ENCODE results near the gene IL18BP. TPM values are rescaled to one million over a fixed set of nuclear protein-coding genes. Genes with fewer than 3 reads are reported as not detected.

Gene IL18BP
- total RNA-seq, 1 experiment from 2014 or later = 17.9 TPM

DNA sequence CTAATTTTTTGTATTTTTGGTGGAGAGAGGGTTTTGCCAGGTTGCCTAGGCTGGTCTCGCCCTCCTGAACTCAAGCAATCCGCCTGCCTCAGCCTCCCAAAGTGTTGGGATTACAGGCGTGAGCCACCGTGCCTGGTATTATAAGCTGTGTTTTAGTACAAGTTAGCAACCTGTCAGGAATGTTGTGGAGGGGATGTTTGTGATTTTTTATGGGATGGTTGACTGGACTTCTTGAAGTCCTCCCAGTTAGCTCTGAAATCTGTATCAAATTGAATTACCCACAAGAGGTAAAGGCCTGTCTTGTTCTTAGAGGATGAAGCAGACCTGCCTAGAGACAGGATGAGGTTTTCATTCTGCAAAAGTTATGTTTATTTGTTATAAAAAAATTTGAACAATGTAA, 34.1 kb upstream of the IL18BP start:
- CTCF ChIA-PET = no interaction called here
- POLR2A ChIA-PET (ENCODE audit: unreplicated experiment) = no interaction called here
- no peaks in the 10 kb centered on the region for H3K27me3 ChIP-seq (ENCODE audit: insufficient read depth, low read depth)
- no peak for DNase-seq
- no peaks in the 10 kb centered on the region; the same call in 1 of the 2 replicates for H3K79me2 ChIP-seq (ENCODE audit: low read depth)
- peaks cover 10% of the 10 kb centered on the region for H3K4me1 ChIP-seq (replicated peaks; ENCODE audit: insufficient read depth)
- no TSS peak for BruUV-seq (replicated peaks)
- H3K9me2 ChIP-seq (ENCODE audit: insufficient read depth) = no peaks in the 10 kb centered on the region
- no peak overlapping the region for H3K4me3 ChIP-seq
- intact Hi-C loops (cut with micrococcal nuclease; ENCODE audit: unreplicated experiment) = no loop called here
- H2AFZ ChIP-seq = no peak overlapping the region
- no peak overlapping the region for H3K4me2 ChIP-seq
- TF ChIP-seq, protein P1, sequence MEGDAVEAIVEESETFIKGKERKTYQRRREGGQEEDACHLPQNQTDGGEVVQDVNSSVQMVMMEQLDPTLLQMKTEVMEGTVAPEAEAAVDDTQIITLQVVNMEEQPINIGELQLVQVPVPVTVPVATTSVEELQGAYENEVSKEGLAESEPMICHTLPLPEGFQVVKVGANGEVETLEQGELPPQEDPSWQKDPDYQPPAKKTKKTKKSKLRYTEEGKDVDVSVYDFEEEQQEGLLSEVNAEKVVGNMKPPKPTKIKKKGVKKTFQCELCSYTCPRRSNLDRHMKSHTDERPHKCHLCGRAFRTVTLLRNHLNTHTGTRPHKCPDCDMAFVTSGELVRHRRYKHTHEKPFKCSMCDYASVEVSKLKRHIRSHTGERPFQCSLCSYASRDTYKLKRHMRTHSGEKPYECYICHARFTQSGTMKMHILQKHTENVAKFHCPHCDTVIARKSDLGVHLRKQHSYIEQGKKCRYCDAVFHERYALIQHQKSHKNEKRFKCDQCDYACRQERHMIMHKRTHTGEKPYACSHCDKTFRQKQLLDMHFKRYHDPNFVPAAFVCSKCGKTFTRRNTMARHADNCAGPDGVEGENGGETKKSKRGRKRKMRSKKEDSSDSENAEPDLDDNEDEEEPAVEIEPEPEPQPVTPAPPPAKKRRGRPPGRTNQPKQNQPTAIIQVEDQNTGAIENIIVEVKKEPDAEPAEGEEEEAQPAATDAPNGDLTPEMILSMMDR (conservative IDR thresholded peaks at IDR 0.05) = no peak
- no peak for TF ChIP-seq EZH2 (IDR thresholded peaks at IDR 0.05; ENCODE audit: low read depth)
- peaks cover 38% of the 10 kb centered on the region for H3K36me3 ChIP-seq (ENCODE audit: low read depth)
- peaks cover 10% of the 10 kb centered on the region; the same call in 1 of the 2 replicates for H3F3A ChIP-seq (ENCODE audit: insufficient read depth, low read depth)
- H3K27ac ChIP-seq = no peak overlapping the region
- no peaks in the 10 kb centered on the region for H3K9me3 ChIP-seq (ENCODE audit: insufficient read depth, low read depth)
- H4K20me1 ChIP-seq (ENCODE audit: insufficient read depth) = no peaks in the 10 kb centered on the region; the same call in 1 of the 2 replicates

DNA sequence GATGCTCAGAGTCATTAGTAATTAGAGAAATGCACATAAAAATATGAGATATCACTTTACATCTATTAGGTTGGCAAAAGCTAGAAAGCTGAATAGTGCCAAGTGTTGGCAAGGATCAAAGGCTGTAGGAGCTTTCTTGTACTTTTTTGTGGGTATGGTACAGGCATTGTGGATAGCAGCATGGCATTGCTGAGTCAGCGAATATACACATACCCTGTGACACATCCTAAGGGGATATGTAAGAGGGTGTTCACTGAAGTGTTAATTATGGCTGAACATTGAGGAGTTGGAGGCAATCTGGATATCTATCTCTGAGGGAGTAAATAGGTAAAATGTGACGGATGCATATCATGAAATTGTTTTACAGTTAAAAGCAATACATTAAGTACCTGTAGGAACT, 27.0 kb upstream of the IL18BP start:
- DNase-seq = no peak
- POLR2A ChIA-PET (ENCODE audit: unreplicated experiment) = no interaction called here
- H3K27me3 ChIP-seq (ENCODE audit: insufficient read depth, low read depth) = no peaks in the 10 kb centered on the region
- H4K20me1 ChIP-seq (ENCODE audit: insufficient read depth) = no peaks in the 10 kb centered on the region; the same call in 1 of the 2 replicates
- no TSS peak for BruUV-seq (replicated peaks)
- no peaks in the 10 kb centered on the region for H3K79me2 ChIP-seq (ENCODE audit: low read depth)
- no peak overlapping the region for H3K4me2 ChIP-seq
- H3F3A ChIP-seq (ENCODE audit: insufficient read depth, low read depth) = no peaks in the 10 kb centered on the region
- intact Hi-C loops (cut with micrococcal nuclease; ENCODE audit: unreplicated experiment) = no loop called here
- peaks cover 20% of the 10 kb centered on the region; the same call in 1 of the 2 replicates for H3K36me3 ChIP-seq (ENCODE audit: low read depth)
- TF ChIP-seq, protein P1 (conservative IDR thresholded peaks at IDR 0.05) = no peak
- no peak for TF ChIP-seq EZH2 (IDR thresholded peaks at IDR 0.05; ENCODE audit: low read depth)
- H2AFZ ChIP-seq = no peak overlapping the region
- H3K4me1 ChIP-seq (replicated peaks; ENCODE audit: insufficient read depth) = no peaks in the 10 kb centered on the region
- CTCF ChIA-PET = interaction anchor here (0.5 kb wide), 1 partner anchor 399 kb away, joined by 3 read pairs; no protein-coding TSS in a partner anchor
- no peak overlapping the region for H3K4me3 ChIP-seq
- H3K9me3 ChIP-seq (ENCODE audit: insufficient read depth, low read depth) = no peaks in the 10 kb centered on the region
- no peak overlapping the region for H3K27ac ChIP-seq
- H3K9me2 ChIP-seq (ENCODE audit: insufficient read depth) = no peaks in the 10 kb centered on the region

DNA sequence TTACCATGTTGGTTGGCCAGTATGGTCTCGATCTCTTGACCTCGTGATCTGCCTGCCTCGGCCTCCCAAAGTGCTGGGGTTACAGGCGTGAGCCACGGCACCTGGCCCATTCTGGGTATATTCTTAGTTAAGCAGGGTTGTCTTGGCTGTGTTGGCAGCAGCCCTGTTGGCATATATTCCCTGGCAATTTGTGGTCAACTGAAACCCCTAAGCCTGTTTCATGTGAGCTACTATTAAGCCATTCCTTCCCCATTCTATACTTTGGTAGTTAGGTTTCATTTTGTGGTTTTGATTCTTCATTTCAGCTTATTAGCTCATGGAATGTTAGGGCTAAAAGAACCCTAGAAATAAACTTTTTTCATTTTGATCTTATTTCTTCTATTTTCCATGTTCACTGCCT, 22.2 kb upstream of the IL18BP start:
- Histone ChIP-seq H3K79me2 (ENCODE audit: low read depth) (no peaks in the 10 kb centered on the region), H3K27ac (no peak overlapping the region), H3K36me3 (ENCODE audit: low read depth) (peaks cover 7% of the 10 kb centered on the region; the same call in 1 of the 2 replicates), H3K9me3 (ENCODE audit: insufficient read depth, low read depth) (no peaks in the 10 kb centered on the region), H3K27me3 (ENCODE audit: insufficient read depth, low read depth) (no peaks in the 10 kb centered on the region), H3K9me2 (ENCODE audit: insufficient read depth) (no peaks in the 10 kb centered on the region), H4K20me1 (ENCODE audit: insufficient read depth) (peaks cover 18% of the 10 kb centered on the region), H3K4me3 (no peak overlapping the region), H3K4me2 (no peak overlapping the region), H3F3A (ENCODE audit: insufficient read depth, low read depth) (no peaks in the 10 kb centered on the region), H3K4me1 (replicated peaks; ENCODE audit: insufficient read depth) (no peaks in the 10 kb centered on the region), H2AFZ (no peak overlapping the region)
- no peak for DNase-seq
- intact Hi-C loops (cut with micrococcal nuclease; ENCODE audit: unreplicated experiment) = loop anchor here (2.0 kb wide), 1 partner anchor 454 kb away; no protein-coding TSS in a partner anchor
- CTCF ChIA-PET = interaction anchor here (0.6 to 3.3 kb wide), 2 partner anchors 455 to 1298 kb away, joined by 3 to 11 read pairs; no protein-coding TSS in a partner anchor
- TF ChIP-seq, protein P1 (conservative IDR thresholded peaks at IDR 0.05) = no peak
- TF ChIP-seq EZH2 (IDR thresholded peaks at IDR 0.05; ENCODE audit: low read depth) = no peak
- no TSS peak for BruUV-seq (replicated peaks)
- POLR2A ChIA-PET (ENCODE audit: unreplicated experiment) = no interaction called here
